ENCODE measurements around the gene THOC6. TPM values are rescaled to one million over a fixed set of nuclear protein-coding genes. Genes with fewer than 3 reads are reported as not detected.

The THOC6 gene
- total RNA-seq, 1 donor from 2014 or later, result 68.0 TPM

GRCh38 chr16:2987286-2987685 lies 36.5 kb upstream of the THOC6 start:
- H3K27ac Mint-ChIP-seq (ENCODE audit: unreplicated experiment), result no peak overlapping the region
- H3K4me1 Mint-ChIP-seq, result no peaks in the 10 kb centered on the region
- no peaks in the 10 kb centered on the region for H3K36me3 Mint-ChIP-seq (ENCODE audit: low read depth)
- TF ChIP-seq CTCF (conservative IDR thresholded peaks at IDR 0.05), result no peak
- H3K4me3 Mint-ChIP-seq, result no peak overlapping the region
- no peak for DNase-seq (ENCODE audit: low read depth, low spot score)
- H3K9me3 Mint-ChIP-seq, result no peaks in the 10 kb centered on the region
- peaks cover 7% of the 10 kb centered on the region for H3K27me3 Mint-ChIP-seq (ENCODE audit: low read depth)

GRCh38 chr16:2987833-2988232 lies 36.0 kb upstream of the THOC6 start:
- no peak for TF ChIP-seq CTCF (conservative IDR thresholded peaks at IDR 0.05)
- H3K27ac Mint-ChIP-seq (ENCODE audit: unreplicated experiment), result no peak overlapping the region
- peaks cover 6% of the 10 kb centered on the region for H3K27me3 Mint-ChIP-seq (ENCODE audit: low read depth)
- no peaks in the 10 kb centered on the region for H3K4me1 Mint-ChIP-seq
- H3K9me3 Mint-ChIP-seq, result no peaks in the 10 kb centered on the region
- no peak for DNase-seq (ENCODE audit: low read depth, low spot score)
- no peaks in the 10 kb centered on the region for H3K36me3 Mint-ChIP-seq (ENCODE audit: low read depth)
- no peak overlapping the region for H3K4me3 Mint-ChIP-seq

GRCh38 chr16:2988590-2989099 lies 35.2 kb upstream of the THOC6 start:
- Mint-ChIP-seq H3K4me3 (no peak overlapping the region), H3K27ac (ENCODE audit: unreplicated experiment) (no peak overlapping the region)
- no peak for DNase-seq (ENCODE audit: low read depth, low spot score)

GRCh38 chr16:2990891-2991290 lies 32.9 kb upstream of the THOC6 start:
- Mint-ChIP-seq H3K4me1 (no peaks in the 10 kb centered on the region), H3K9me3 (no peaks in the 10 kb centered on the region), H3K4me3 (no peak overlapping the region), H3K27ac (ENCODE audit: unreplicated experiment) (no peak overlapping the region), H3K36me3 (ENCODE audit: low read depth) (no peaks in the 10 kb centered on the region), H3K27me3 (ENCODE audit: low read depth) (no peaks in the 10 kb centered on the region)
- TF ChIP-seq CTCF (conservative IDR thresholded peaks at IDR 0.05), result no peak
- DNase-seq (ENCODE audit: low read depth, low spot score), result no peak

More at GRCh38 chr16:2988590-2989099, 35.2 kb upstream of the THOC6 start:
- Mint-ChIP-seq H3K9me3 (no peaks in the 10 kb centered on the region), H3K4me1 (no peaks in the 10 kb centered on the region), H3K27me3 (ENCODE audit: low read depth) (peaks cover 4% of the 10 kb centered on the region), H3K36me3 (ENCODE audit: low read depth) (no peaks in the 10 kb centered on the region)
- TF ChIP-seq CTCF (conservative IDR thresholded peaks at IDR 0.05), result no peak

GRCh38 chr16:2991566-2992261 lies 32.1 kb upstream of the THOC6 start:
- DNase-seq (ENCODE audit: low read depth, low spot score), result no peak
- Mint-ChIP-seq H3K4me3 (no peak overlapping the region), H3K4me1 (no peaks in the 10 kb centered on the region), H3K9me3 (no peaks in the 10 kb centered on the region), H3K27ac (ENCODE audit: unreplicated experiment) (no peak overlapping the region), H3K27me3 (ENCODE audit: low read depth) (no peaks in the 10 kb centered on the region), H3K36me3 (ENCODE audit: low read depth) (no peaks in the 10 kb centered on the region)
- TF ChIP-seq CTCF (conservative IDR thresholded peaks at IDR 0.05), result no peak
